ENCODE data around the gene SLC25A17. TPM values are rescaled to one million over a fixed set of nuclear protein-coding genes. Genes with fewer than 3 reads are reported as not detected.
"Not testable (repeated sequence)": the region's sequence is repeated elsewhere in the genome, so short reads cannot be mapped to it uniquely, and the experiment has no call there.

SLC25A17 gene
- total RNA-seq, 1 donor from 2014 or later = 30.1 TPM

- peaks cover 35% of the 10 kb centered on the region for H3K36me3 Mint-ChIP-seq
- H3K4me3 Mint-ChIP-seq = no peak overlapping the region
- no peaks in the 10 kb centered on the region for H3K27me3 Mint-ChIP-seq (ENCODE audit: low read depth)
- H3K4me1 Mint-ChIP-seq = peaks cover 10% of the 10 kb centered on the region
- H3K9me3 Mint-ChIP-seq = peaks cover 6% of the 10 kb centered on the region
- DNase-seq (ENCODE audit: low spot score in 2 of 2, unreplicated experiment in 2 of 2) = no peak
- TF ChIP-seq, protein P1, sequence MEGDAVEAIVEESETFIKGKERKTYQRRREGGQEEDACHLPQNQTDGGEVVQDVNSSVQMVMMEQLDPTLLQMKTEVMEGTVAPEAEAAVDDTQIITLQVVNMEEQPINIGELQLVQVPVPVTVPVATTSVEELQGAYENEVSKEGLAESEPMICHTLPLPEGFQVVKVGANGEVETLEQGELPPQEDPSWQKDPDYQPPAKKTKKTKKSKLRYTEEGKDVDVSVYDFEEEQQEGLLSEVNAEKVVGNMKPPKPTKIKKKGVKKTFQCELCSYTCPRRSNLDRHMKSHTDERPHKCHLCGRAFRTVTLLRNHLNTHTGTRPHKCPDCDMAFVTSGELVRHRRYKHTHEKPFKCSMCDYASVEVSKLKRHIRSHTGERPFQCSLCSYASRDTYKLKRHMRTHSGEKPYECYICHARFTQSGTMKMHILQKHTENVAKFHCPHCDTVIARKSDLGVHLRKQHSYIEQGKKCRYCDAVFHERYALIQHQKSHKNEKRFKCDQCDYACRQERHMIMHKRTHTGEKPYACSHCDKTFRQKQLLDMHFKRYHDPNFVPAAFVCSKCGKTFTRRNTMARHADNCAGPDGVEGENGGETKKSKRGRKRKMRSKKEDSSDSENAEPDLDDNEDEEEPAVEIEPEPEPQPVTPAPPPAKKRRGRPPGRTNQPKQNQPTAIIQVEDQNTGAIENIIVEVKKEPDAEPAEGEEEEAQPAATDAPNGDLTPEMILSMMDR (IDR thresholded peaks at IDR 0.05; ENCODE audit: unreplicated experiment) = no peak
- H3K27ac Mint-ChIP-seq = peak overlapping the region; percentile 9
Observed at GRCh38 chr22:40791241-40791640, 27.9 kb downstream of the SLC25A17 start.

- H3K27ac Mint-ChIP-seq = peak overlapping the region; percentile 34
- DNase-seq (ENCODE audit: low spot score in 2 of 2, unreplicated experiment in 2 of 2) = no peak
- peaks cover 6% of the 10 kb centered on the region for H3K9me3 Mint-ChIP-seq
- peaks cover 10% of the 10 kb centered on the region for H3K4me1 Mint-ChIP-seq
- H3K4me3 Mint-ChIP-seq = no peak overlapping the region
- TF ChIP-seq, protein P1 (IDR thresholded peaks at IDR 0.05; ENCODE audit: unreplicated experiment) = no peak
- no peaks in the 10 kb centered on the region for H3K27me3 Mint-ChIP-seq (ENCODE audit: low read depth)
- peaks cover 43% of the 10 kb centered on the region for H3K36me3 Mint-ChIP-seq
Observed at GRCh38 chr22:40789131-40789530, 30.0 kb downstream of the SLC25A17 start.

GRCh38 chr22:40782521-40782920, 36.6 kb downstream of the SLC25A17 start:
- Mint-ChIP-seq H3K27me3 (ENCODE audit: low read depth) (no peaks in the 10 kb centered on the region), H3K4me3 (no peak overlapping the region), H3K4me1 (peaks cover 22% of the 10 kb centered on the region), H3K27ac (peak overlapping the region; percentile 90), H3K9me3 (peaks cover 4% of the 10 kb centered on the region), H3K36me3 (peaks cover 28% of the 10 kb centered on the region)
- TF ChIP-seq, protein P1 (IDR thresholded peaks at IDR 0.05; ENCODE audit: unreplicated experiment) = no peak
- no peak for DNase-seq (ENCODE audit: low spot score in 2 of 2, unreplicated experiment in 2 of 2)

DNA sequence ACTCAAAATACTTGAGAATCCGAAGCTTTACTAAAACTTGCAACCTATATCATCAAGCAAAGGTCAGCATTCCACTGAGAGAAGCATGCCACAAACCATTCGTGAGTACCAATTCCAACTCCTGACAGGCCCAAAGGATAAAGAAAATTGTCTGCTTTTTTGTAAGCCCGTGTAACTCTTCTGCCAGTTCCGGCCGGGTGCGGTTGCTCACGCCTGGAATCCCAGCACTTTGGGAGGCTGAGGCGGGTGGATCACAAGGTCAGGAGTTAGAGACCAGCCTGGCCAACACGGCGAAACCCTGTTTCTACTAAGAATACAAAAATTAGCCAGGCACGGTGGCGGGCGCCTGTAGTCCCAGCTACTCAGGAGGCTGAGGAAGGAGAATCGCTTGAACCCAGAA, 37.4 kb downstream of the SLC25A17 start:
- Mint-ChIP-seq H3K36me3 (peaks cover 32% of the 10 kb centered on the region), H3K4me1 (peaks cover 22% of the 10 kb centered on the region), H3K27ac (peak overlapping the region; percentile 90)
- H3K9me3 Mint-ChIP-seq; H3K4me3 Mint-ChIP-seq; DNase-seq (ENCODE audit: low spot score in 2 of 2, unreplicated experiment in 2 of 2); H3K27me3 Mint-ChIP-seq (ENCODE audit: low read depth): not testable (repeated sequence)

DNA sequence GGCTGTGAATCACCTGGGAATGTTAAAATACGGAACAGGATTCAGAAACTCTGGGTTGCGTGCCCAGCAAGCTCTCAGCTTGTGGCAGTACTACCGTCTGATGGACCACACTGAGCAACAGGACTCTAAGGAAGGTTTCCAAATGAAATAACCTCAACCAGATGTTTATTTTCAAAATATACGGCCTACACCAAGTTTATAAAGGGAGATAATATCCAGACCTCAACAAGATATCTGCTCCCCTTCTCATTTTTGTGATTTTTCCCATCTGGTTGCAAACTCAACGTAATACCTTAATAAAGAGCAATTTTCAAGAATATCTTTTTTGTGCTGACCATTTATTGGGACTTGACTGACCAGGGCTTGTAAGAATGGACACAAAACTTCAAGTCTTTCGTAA, 49.4 kb downstream of the SLC25A17 start:
- Mint-ChIP-seq H3K4me1 (peaks cover 14% of the 10 kb centered on the region), H3K27me3 (ENCODE audit: low read depth) (no peaks in the 10 kb centered on the region), H3K27ac (peak overlapping the region; percentile 73), H3K9me3 (no peaks in the 10 kb centered on the region), H3K36me3 (peaks cover 27% of the 10 kb centered on the region), H3K4me3 (no peak overlapping the region)
- no peak for DNase-seq (ENCODE audit: low spot score in 2 of 2, unreplicated experiment in 2 of 2)
- TF ChIP-seq, protein P1 (IDR thresholded peaks at IDR 0.05; ENCODE audit: unreplicated experiment) = no peak

DNA sequence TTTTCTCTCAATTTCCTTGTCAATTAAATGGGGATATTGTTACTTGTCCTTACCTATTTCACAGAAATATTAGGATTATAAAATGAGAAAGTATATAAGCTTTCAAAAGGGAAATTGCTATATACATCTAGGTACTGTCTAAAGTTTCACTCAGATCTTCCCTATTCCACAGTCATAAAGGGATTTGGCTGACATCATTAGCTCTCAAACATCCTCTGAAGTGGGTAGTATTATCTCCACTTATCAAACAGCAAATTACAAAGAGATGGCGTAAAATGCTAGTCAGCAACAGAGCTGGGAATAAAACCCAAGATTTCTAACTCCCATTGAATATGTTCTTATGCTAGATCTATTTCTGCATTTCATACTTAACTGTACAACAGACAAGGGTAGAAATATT, 50.9 kb downstream of the SLC25A17 start:
- no peaks in the 10 kb centered on the region for H3K27me3 Mint-ChIP-seq (ENCODE audit: low read depth)
- no peaks in the 10 kb centered on the region for H3K9me3 Mint-ChIP-seq
- H3K27ac Mint-ChIP-seq = peak overlapping the region; percentile 58
- TF ChIP-seq, protein P1 (IDR thresholded peaks at IDR 0.05; ENCODE audit: unreplicated experiment) = no peak
- H3K36me3 Mint-ChIP-seq = peaks cover 20% of the 10 kb centered on the region
- peaks cover 18% of the 10 kb centered on the region for H3K4me1 Mint-ChIP-seq
- H3K4me3 Mint-ChIP-seq = no peak overlapping the region
- DNase-seq (ENCODE audit: low spot score in 2 of 2, unreplicated experiment in 2 of 2) = no peak
